ENCODE data around the gene STK38L.

DNA sequence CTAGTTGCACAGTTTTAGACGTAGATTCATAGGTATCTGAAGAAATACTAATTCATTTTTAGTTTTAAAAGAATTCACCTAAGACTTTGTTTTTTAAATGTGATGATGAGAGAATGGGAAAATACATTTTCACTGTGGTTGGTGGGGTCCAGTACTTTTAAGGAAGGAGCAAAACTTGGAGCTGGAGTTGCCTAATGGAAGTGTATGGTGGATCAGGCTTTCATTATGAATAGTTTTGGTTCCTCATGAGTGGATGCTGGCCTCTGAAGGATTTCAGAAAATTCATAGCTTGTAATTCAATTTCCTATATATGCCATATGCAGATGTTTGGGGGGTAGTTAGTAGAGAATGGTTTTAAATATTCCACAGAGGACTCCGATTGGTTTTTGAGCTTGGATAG is 27.1 kb downstream of the STK38L start:
- TF ChIP-seq POLR2A (IDR thresholded peaks at IDR 0.05) (no peak), CTCF (IDR thresholded peaks at IDR 0.05) (no peak), POLR2AphosphoS5 (IDR thresholded peaks at IDR 0.05) (no peak), EP300 (IDR thresholded peaks at IDR 0.05) (no peak)
